Measurements from ENCODE around the gene TREML1.

Gene TREML1

DNA sequence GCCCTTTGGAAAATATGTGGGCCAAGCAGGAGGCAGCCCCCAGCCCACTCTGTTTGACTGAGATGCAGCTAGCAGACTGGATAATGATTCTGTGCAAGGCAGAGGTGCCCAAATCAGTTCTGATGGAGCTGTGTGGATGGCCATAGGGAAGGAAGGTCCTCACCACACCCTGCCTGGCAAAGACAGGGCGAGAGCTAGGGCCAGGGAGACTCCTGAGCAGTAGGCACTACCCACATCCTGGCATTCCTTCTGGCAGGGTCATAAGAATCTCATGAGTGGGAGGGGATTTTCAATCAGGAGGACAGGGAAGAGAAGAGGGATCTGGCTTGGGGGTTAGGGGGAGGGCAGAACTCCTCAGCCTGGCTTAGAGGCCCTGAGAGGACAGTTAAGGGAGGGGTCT, 27.4 kb upstream of the TREML1 start:
- in situ Hi-C loops (cut with MboI; ENCODE audit: low sequenced_read_pairs, unreplicated experiment) = no loop called here

GRCh38 chr6:41179163-41179562, 25.0 kb upstream of the TREML1 start:
- TF ChIP-seq, protein P1, sequence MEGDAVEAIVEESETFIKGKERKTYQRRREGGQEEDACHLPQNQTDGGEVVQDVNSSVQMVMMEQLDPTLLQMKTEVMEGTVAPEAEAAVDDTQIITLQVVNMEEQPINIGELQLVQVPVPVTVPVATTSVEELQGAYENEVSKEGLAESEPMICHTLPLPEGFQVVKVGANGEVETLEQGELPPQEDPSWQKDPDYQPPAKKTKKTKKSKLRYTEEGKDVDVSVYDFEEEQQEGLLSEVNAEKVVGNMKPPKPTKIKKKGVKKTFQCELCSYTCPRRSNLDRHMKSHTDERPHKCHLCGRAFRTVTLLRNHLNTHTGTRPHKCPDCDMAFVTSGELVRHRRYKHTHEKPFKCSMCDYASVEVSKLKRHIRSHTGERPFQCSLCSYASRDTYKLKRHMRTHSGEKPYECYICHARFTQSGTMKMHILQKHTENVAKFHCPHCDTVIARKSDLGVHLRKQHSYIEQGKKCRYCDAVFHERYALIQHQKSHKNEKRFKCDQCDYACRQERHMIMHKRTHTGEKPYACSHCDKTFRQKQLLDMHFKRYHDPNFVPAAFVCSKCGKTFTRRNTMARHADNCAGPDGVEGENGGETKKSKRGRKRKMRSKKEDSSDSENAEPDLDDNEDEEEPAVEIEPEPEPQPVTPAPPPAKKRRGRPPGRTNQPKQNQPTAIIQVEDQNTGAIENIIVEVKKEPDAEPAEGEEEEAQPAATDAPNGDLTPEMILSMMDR (IDR thresholded peaks at IDR 0.05; ENCODE audit: borderline replicate concordance, control extremely low read depth, extremely low read depth, insufficient read depth, missing control alignments) = no peak
- no peak for DNase-seq (ENCODE audit: low spot score)
- in situ Hi-C loops (cut with MboI; ENCODE audit: low sequenced_read_pairs, unreplicated experiment) = no loop called here

More for the DNA sequence above, 27.4 kb upstream of the TREML1 start:
- TF ChIP-seq, protein P1 (IDR thresholded peaks at IDR 0.05; ENCODE audit: borderline replicate concordance, control extremely low read depth, extremely low read depth, insufficient read depth, missing control alignments) = no peak
- DNase-seq (ENCODE audit: low spot score) = no peak

DNA sequence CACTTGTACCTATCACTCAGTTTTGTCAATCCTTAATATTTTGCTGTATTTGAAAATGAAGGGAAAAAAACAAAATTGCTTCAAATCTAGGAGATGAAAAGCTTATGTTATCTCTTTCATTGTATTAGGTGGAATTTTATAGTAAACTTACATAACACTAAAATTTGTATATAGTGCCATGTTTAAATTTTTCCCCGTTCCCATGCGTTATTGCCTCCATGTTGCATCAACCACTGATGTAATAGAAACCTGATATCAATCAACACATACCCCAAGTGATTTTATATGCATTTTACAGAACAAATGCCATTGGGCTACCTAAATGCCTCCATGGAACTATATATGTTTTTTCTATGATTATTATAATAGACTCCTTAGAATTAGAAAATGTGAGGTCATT, 23.5 kb upstream of the TREML1 start:
- in situ Hi-C loops (cut with MboI; ENCODE audit: low sequenced_read_pairs, unreplicated experiment) = no loop called here
- no peak for DNase-seq (ENCODE audit: low spot score)

DNA sequence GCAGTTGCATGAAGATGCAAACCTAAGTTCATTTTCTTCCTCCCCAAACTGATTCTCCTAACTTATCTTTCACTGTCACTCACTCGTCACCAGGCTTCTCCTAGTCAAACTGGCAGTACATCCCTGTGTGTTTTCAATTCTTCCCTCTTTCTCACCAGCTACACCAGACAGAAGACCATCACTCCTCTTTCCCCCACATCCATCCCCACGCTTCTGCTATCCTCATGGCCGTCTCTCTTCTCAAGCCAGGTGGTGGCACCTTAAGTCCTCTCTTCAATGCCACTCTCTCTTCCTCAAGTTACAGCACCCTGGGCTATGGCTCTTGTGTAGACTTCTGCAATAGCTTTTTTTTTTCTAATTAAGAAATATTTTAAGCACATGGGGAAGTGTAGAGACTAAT, 23.1 kb upstream of the TREML1 start:
- in situ Hi-C loops (cut with MboI; ENCODE audit: low sequenced_read_pairs, unreplicated experiment) = no loop called here
- TF ChIP-seq, protein P1 (IDR thresholded peaks at IDR 0.05; ENCODE audit: borderline replicate concordance, control extremely low read depth, extremely low read depth, insufficient read depth, missing control alignments) = no peak
- DNase-seq (ENCODE audit: low spot score) = no peak

More for the DNA sequence above, 23.5 kb upstream of the TREML1 start:
- TF ChIP-seq, protein P1 (IDR thresholded peaks at IDR 0.05; ENCODE audit: borderline replicate concordance, control extremely low read depth, extremely low read depth, insufficient read depth, missing control alignments) = no peak

GRCh38 chr6:41176189-41176588, 22.0 kb upstream of the TREML1 start:
- DNase-seq (ENCODE audit: low spot score) = no peak
- in situ Hi-C loops (cut with MboI; ENCODE audit: low sequenced_read_pairs, unreplicated experiment) = no loop called here
- TF ChIP-seq, protein P1 (IDR thresholded peaks at IDR 0.05; ENCODE audit: borderline replicate concordance, control extremely low read depth, extremely low read depth, insufficient read depth, missing control alignments) = no peak

GRCh38 chr6:41175084-41175483, 20.9 kb upstream of the TREML1 start:
- DNase-seq (ENCODE audit: low spot score) = no peak
- in situ Hi-C loops (cut with MboI; ENCODE audit: low sequenced_read_pairs, unreplicated experiment) = no loop called here
- TF ChIP-seq, protein P1 (IDR thresholded peaks at IDR 0.05; ENCODE audit: borderline replicate concordance, control extremely low read depth, extremely low read depth, insufficient read depth, missing control alignments) = no peak

- DNase-seq (ENCODE audit: low spot score) = no peak
- in situ Hi-C loops (cut with MboI; ENCODE audit: low sequenced_read_pairs, unreplicated experiment) = no loop called here
- TF ChIP-seq, protein P1 (IDR thresholded peaks at IDR 0.05; ENCODE audit: borderline replicate concordance, control extremely low read depth, extremely low read depth, insufficient read depth, missing control alignments) = no peak
These were observed 20.5 kb upstream of the TREML1 start for GRCh38 chr6:41174610-41175009.
